ENCODE results near the gene MZT2B.
"Not testable (repeated sequence)": the region's sequence is repeated elsewhere in the genome, so short reads cannot be mapped to it uniquely, and the experiment has no call there.

GRCh38 chr2:130139331-130140280, 42.5 kb upstream of the MZT2B start:
- TF ChIP-seq POLR2A, CTCF (IDR thresholded peaks at IDR 0.05): not testable (repeated sequence)
